ENCODE measurements around the gene PLSCR5. TPM values are rescaled to one million over a fixed set of nuclear protein-coding genes. Genes with fewer than 3 reads are reported as not detected.

PLSCR5 gene
- total RNA-seq, 2 donors from 2014 or later: not detected

DNA sequence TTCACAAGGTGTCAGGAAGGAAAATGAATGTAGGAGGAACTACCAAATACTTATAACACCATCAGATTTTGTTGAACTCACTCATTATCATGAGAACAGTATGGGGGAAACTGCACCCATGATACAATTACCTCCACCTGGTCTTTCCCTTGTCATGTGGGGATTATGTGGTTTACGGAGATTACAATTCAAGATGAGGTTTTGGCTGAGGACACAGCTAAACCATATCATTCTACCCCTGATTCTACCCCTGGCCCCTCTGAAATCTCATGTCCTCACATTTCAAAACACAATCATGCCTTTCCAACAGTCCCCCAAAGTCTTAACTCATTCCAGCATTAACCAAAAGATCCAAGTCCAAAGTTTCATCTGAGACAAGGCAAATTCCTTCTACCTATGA lies 43.7 kb downstream of the PLSCR5 start:
- no peaks in the 10 kb centered on the region for H3K27me3 ChIP-seq
- TF ChIP-seq, protein P1, sequence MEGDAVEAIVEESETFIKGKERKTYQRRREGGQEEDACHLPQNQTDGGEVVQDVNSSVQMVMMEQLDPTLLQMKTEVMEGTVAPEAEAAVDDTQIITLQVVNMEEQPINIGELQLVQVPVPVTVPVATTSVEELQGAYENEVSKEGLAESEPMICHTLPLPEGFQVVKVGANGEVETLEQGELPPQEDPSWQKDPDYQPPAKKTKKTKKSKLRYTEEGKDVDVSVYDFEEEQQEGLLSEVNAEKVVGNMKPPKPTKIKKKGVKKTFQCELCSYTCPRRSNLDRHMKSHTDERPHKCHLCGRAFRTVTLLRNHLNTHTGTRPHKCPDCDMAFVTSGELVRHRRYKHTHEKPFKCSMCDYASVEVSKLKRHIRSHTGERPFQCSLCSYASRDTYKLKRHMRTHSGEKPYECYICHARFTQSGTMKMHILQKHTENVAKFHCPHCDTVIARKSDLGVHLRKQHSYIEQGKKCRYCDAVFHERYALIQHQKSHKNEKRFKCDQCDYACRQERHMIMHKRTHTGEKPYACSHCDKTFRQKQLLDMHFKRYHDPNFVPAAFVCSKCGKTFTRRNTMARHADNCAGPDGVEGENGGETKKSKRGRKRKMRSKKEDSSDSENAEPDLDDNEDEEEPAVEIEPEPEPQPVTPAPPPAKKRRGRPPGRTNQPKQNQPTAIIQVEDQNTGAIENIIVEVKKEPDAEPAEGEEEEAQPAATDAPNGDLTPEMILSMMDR (IDR thresholded peaks at IDR 0.05): no peak
- no peak overlapping the region for H3K27ac ChIP-seq
- H3K4me1 ChIP-seq: no peaks in the 10 kb centered on the region
- H3K9ac ChIP-seq (ENCODE audit: low read depth in 2 of 2, low read length in 2 of 2): no peak overlapping the region
- no peak overlapping the region for H3K4me3 ChIP-seq
- H3K36me3 ChIP-seq: no peaks in the 10 kb centered on the region
- H3K9me3 ChIP-seq: no peaks in the 10 kb centered on the region
- intact Hi-C loops (cut with DNase I): loop anchor here (10.0 kb wide), 1 partner anchor 507 kb away; no protein-coding TSS in a partner anchor
- no peak for DNase-seq

DNA sequence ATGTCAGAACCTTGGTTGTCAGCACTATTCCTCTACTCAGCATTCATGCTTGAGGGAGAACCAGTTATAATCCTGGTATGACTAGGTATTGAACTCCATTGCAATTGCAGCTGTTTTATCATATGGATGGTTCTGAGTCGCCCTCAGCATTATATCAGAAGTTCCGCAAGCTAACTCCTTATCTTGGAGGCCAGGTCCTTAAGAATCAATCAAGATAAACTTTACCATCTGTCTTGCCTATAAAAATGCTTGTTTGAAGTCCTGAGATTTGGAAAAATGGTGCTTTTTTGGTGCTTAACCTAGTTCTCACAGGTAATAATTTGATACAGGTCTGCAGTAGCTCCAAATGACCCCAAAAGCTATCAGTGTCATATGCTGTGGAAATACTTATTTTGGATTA lies 44.5 kb downstream of the PLSCR5 start:
- intact Hi-C loops (cut with DNase I): loop anchor here (10.0 kb wide), 1 partner anchor 506 kb away; no protein-coding TSS in a partner anchor
- TF ChIP-seq, protein P1 (IDR thresholded peaks at IDR 0.05): no peak
- Histone ChIP-seq H3K9ac (ENCODE audit: low read depth in 2 of 2, low read length in 2 of 2) (no peak overlapping the region), H3K9me3 (no peaks in the 10 kb centered on the region), H3K4me3 (no peak overlapping the region), H3K27ac (no peak overlapping the region), H3K4me1 (no peaks in the 10 kb centered on the region), H3K36me3 (no peaks in the 10 kb centered on the region), H3K27me3 (no peaks in the 10 kb centered on the region)
- DNase-seq: no peak

DNA sequence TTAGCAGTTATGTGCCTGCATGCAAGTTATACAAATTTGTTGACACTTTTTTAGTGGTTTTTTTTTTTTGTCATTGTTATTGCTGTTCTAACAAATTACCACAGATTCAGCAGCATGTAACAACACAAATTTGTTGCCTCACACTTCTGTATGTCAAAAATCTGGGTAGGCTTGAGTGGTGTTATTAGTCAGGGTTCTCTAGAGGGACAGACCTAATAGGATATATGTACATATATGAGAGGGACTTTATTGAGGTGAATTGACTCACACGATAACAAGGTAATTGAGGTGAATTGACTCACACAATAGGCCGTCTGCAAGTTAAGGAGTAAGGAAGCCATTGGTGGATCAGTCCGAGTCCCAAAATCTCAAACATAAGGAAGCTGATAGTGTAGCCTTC lies 45.8 kb downstream of the PLSCR5 start:
- Histone ChIP-seq H3K9ac (ENCODE audit: low read depth in 2 of 2, low read length in 2 of 2) (no peak overlapping the region), H3K27ac (no peak overlapping the region), H3K27me3 (no peaks in the 10 kb centered on the region), H3K4me1 (no peaks in the 10 kb centered on the region), H3K36me3 (no peaks in the 10 kb centered on the region), H3K9me3 (no peaks in the 10 kb centered on the region), H3K4me3 (no peak overlapping the region)
- no peak for DNase-seq
- TF ChIP-seq, protein P1 (IDR thresholded peaks at IDR 0.05): no peak
- intact Hi-C loops (cut with DNase I): no loop called here

DNA sequence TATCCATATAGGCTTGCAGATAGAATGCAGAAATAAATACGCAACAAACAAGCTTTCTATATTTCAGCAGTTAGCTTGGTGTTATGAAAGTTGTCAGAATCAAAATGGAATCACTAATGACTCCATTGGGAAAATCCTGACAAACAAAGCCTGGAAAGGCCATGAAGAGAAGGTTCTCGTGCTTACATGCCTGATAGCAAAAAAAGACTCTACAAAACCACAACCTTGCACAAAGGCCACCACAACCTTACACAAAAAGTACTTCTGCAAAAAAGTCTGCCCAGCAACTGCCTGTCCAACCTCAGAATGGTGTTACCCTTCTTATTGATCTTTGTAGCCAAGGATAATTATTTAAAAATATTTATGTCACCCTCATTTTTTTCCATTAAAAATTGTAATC lies 46.4 kb downstream of the PLSCR5 start:
- Histone ChIP-seq H3K9ac (ENCODE audit: low read depth in 2 of 2, low read length in 2 of 2) (no peak overlapping the region), H3K4me3 (no peak overlapping the region), H3K9me3 (no peaks in the 10 kb centered on the region), H3K4me1 (no peaks in the 10 kb centered on the region), H3K27me3 (no peaks in the 10 kb centered on the region), H3K27ac (no peak overlapping the region), H3K36me3 (no peaks in the 10 kb centered on the region)
- intact Hi-C loops (cut with DNase I): no loop called here
- DNase-seq: no peak
- TF ChIP-seq, protein P1 (IDR thresholded peaks at IDR 0.05): no peak

DNA sequence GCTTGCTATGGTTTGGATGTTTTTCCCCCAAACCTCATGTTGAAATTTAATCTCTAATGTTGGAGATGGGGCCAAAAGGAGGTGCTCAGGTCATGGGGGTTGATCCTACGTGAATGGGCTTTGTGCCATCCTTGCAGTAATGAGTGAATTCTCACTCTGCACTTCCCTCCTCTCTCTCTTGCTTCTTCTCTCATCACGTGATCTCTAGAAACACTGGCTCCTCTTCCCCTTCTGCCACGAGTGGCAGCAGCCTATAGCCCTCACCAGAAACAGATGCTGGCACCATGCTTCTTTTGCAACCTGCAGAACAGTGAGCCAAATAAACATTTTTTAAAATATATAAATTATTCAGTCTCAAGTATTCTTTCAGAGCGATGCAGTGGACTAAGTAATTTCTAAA lies 47.4 kb downstream of the PLSCR5 start:
- TF ChIP-seq, protein P1 (IDR thresholded peaks at IDR 0.05): no peak
- H3K4me1 ChIP-seq: no peaks in the 10 kb centered on the region
- intact Hi-C loops (cut with DNase I): no loop called here

More for the DNA sequence above, 47.4 kb downstream of the PLSCR5 start:
- Histone ChIP-seq H3K36me3 (no peaks in the 10 kb centered on the region), H3K4me3 (no peak overlapping the region), H3K27me3 (no peaks in the 10 kb centered on the region), H3K27ac (no peak overlapping the region), H3K9me3 (no peaks in the 10 kb centered on the region), H3K9ac (ENCODE audit: low read depth in 2 of 2, low read length in 2 of 2) (no peak overlapping the region)
- DNase-seq: no peak

Data from colonic mucosa (tissue), 4 donors.